AG09319 (cell line): ENCODE measurements around the gene PDE10A.

Experiments
- DNase-seq: peaks from one replicate; pipeline ENCODE4 v3.0.0-alpha.2; 2010; ENCODE audit warnings: low read depth; ENCODE audit errors: extremely low read depth
- CTCF ChIP-seq: IDR thresholded peaks from 2 replicates; pipeline ENCODE4 v1.5.1; 2011; ENCODE audit warnings: low read depth, mild to moderate bottlenecking, inconsistent platforms, low read length, moderate library complexity

PDE10A gene

DNA sequence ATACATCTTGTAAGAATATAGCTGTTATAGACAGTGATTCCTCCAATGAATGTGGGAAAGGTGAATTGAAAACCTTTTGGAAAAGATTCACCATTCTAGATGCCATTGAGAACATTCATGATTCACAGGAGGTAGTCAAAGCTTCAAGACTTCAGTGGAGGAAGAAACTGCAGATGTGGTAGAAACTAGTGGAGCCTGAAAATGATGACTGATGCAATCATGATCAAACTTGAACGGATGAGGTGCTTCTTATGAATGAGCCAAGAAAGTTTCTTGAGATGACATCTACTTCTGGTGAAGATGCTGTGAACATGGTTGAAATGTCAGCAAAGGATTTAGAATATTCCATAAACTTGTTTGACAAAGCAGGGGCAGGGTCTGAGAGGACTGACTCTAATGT lies 286.9 kb downstream of the PDE10A start:
- no peak for TF ChIP-seq CTCF
- DNase-seq = no peak

GRCh38 chr6:165365371-165365770 lies 297.7 kb downstream of the PDE10A start:
- TF ChIP-seq CTCF = no peak
- DNase-seq = no peak

- no peak for TF ChIP-seq CTCF
- no peak for DNase-seq
These were observed 317.3 kb downstream of the PDE10A start for GRCh38 chr6:165345700-165346099.

GRCh38 chr6:165340532-165340931 lies 322.5 kb downstream of the PDE10A start:
- DNase-seq = no peak
- TF ChIP-seq CTCF = no peak

DNA sequence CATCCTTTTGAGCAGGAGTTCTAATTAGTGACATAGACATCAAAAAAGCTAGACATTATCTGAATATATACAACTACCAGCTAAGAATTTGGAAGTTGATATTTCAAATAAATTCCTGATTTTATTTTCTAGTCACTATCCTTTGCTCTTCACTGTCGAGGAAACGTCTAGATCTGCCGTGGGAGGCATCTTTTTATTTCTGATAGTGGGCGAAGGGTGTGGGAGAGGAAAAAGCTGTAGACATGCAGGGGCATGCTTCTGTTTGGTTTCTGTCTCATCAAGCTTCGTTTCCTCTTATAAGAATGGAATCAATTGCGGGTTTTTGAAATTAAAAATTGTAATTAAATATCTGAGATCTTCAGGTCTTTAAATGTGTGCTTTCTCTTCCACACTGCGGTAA lies 337.4 kb downstream of the PDE10A start:
- TF ChIP-seq CTCF = no peak

GRCh38 chr6:165321555-165322145 lies 341.4 kb downstream of the PDE10A start:
- no peak for DNase-seq

More for the DNA sequence above, 337.4 kb downstream of the PDE10A start:
- no peak for DNase-seq

GRCh38 chr6:165321150-165321549 lies 341.9 kb downstream of the PDE10A start:
- no peak for TF ChIP-seq CTCF
- DNase-seq = no peak

More at GRCh38 chr6:165321555-165322145, 341.4 kb downstream of the PDE10A start:
- TF ChIP-seq CTCF = no peak
